Fibroblast of skin of abdomen (primary cell): ENCODE data around the gene CDON.
A peak's percentile ranks its signal among the peaks of the same experiment; 100 is the strongest.

Source experiments
- DNase-seq: peaks from one replicate; pipeline ENCODE4 v3.0.0-alpha.2; 2013

Gene CDON

GRCh38 chr11:125954945-125955640, 107.6 kb downstream of the CDON start:
- DNase-seq: no peak

GRCh38 chr11:125954123-125954944, 108.3 kb downstream of the CDON start:
- no peak for DNase-seq

GRCh38 chr11:125953401-125953935, 109.2 kb downstream of the CDON start:
- DNase-seq: no peak

GRCh38 chr11:125952973-125953372, 109.7 kb downstream of the CDON start:
- DNase-seq: no peak

GRCh38 chr11:125952559-125952958, 110.1 kb downstream of the CDON start:
- DNase-seq: no peak

GRCh38 chr11:125951731-125952130, 110.9 kb downstream of the CDON start:
- DNase-seq: no peak

GRCh38 chr11:125950696-125951651, 111.7 kb downstream of the CDON start:
- DNase-seq: peak; percentile 13

- DNase-seq: no peak
These were observed 112.5 kb downstream of the CDON start for GRCh38 chr11:125950178-125950490.

GRCh38 chr11:125949271-125950177, 113.1 kb downstream of the CDON start:
- DNase-seq: no peak

- DNase-seq: no peak
These were observed 114.2 kb downstream of the CDON start for GRCh38 chr11:125948278-125949051.

- no peak for DNase-seq
These were observed 115.0 kb downstream of the CDON start for GRCh38 chr11:125947419-125948277.

GRCh38 chr11:125946712-125947418, 115.8 kb downstream of the CDON start:
- DNase-seq: no peak

GRCh38 chr11:125945797-125946520, 116.7 kb downstream of the CDON start, which contains the start of gene VSIG10L2:
VSIG10L2 (plus strand) TSS chr11:125946044; CDS start chr11:125946056, 12 bp downstream.
- no peak for DNase-seq

- DNase-seq: no peak
These were observed 117.5 kb downstream of the CDON start for GRCh38 chr11:125945011-125945796.

- DNase-seq: no peak
These were observed 118.2 kb downstream of the CDON start for GRCh38 chr11:125944350-125945010.

- no peak for DNase-seq
These were observed 118.9 kb downstream of the CDON start for GRCh38 chr11:125943661-125944349.
